DOHH2 (cell line): ENCODE results near the gene SAP30.

ENCODE experiments used
- H3F3A ChIP-seq: fragments of 200-600 bp; sonication (generic), shearing (Covaris generic); 2 replicates; pipeline ENCODE4 v1.6.0; 2016; ENCODE audit warnings: antibody characterized with exemption, mild to moderate bottlenecking; ENCODE audit not compliant: control insufficient read depth, insufficient read depth
- H3K27ac ChIP-seq: fragments of 200-600 bp; sonication (generic); 2 replicates; pipeline ENCODE4 v1.5.1; 2014; ENCODE audit warnings: low read depth, mild to moderate bottlenecking, low read length, moderate library complexity
- H3K27me3 ChIP-seq: fragments of 200-600 bp; sonication (generic); 2 replicates; pipeline ENCODE4 v1.6.1; 2014; ENCODE audit warnings: mild to moderate bottlenecking, low read length, mixed read lengths; ENCODE audit not compliant: control insufficient read depth
- H3K36me3 ChIP-seq: fragments of 200-600 bp; sonication (generic); 2 replicates; pipeline ENCODE4 v1.6.1; 2014; ENCODE audit warnings: mild to moderate bottlenecking, low read length, moderate library complexity, mixed read lengths; ENCODE audit not compliant: control insufficient read depth
- H3K4me1 ChIP-seq: fragments of 200-600 bp; sonication (generic); 2 replicates; pipeline ENCODE4 v1.6.1; 2014; ENCODE audit warnings: mild to moderate bottlenecking, low read length, mixed read lengths; ENCODE audit not compliant: control insufficient read depth
- H3K4me2 ChIP-seq: fragments of 200-600 bp; sonication (generic); 2 replicates; pipeline ENCODE4 v1.6.0; 2014; ENCODE audit warnings: mild to moderate bottlenecking, low read length, moderate library complexity
- H3K4me3 ChIP-seq: fragments of 200-600 bp; sonication (generic); 2 replicates; pipeline ENCODE4 v1.5.1; 2014; ENCODE audit warnings: mild to moderate bottlenecking, low read length, mixed read lengths
- H3K79me2 ChIP-seq: fragments of 200-600 bp; sonication (generic); 2 replicates; pipeline ENCODE4 v1.6.1; 2014; ENCODE audit warnings: mild to moderate bottlenecking, low read length, mixed read lengths; ENCODE audit not compliant: control insufficient read depth
- H3K9me2 ChIP-seq: fragments of 200-600 bp; sonication (generic); replicated peaks from 2 replicates; pipeline ENCODE4 v1.6.1; 2014; ENCODE audit warnings: mild to moderate bottlenecking, low read length, mixed read lengths; ENCODE audit not compliant: control insufficient read depth
- H3K9me3 ChIP-seq: fragments of 200-600 bp; sonication (generic); 2 replicates; pipeline ENCODE4 v1.6.1; 2014; ENCODE audit warnings: antibody characterized with exemption, low read length, mixed read lengths; ENCODE audit not compliant: control insufficient read depth, insufficient read depth
- H4K20me1 ChIP-seq: fragments of 200-600 bp; sonication (generic); 2 replicates; pipeline ENCODE4 v1.6.0; 2014; ENCODE audit warnings: low read depth, mild to moderate bottlenecking, antibody characterized with exemption, low read length, moderate library complexity; ENCODE audit not compliant: control insufficient read depth, insufficient read depth
- CTCF ChIP-seq: fragments of 200-600 bp; sonication (generic); IDR thresholded peaks from one replicate; pipeline ENCODE4 v1.5.1; 2014; ENCODE audit warnings: antibody characterized with exemption, mild to moderate bottlenecking, low read depth, low read length; ENCODE audit not compliant: poor library complexity, severe bottlenecking
- EZH2phosphoT487 ChIP-seq: fragments of 200-600 bp; sonication (generic); IDR thresholded peaks from 2 replicates; pipeline ENCODE4 v1.6.1; 2017; ENCODE audit warnings: borderline replicate concordance, mild to moderate bottlenecking, antibody characterized with exemption, low read length, moderate library complexity, mixed read lengths

SAP30 gene

GRCh38 chr4:173424899-173425805 lies 54.4 kb downstream of the SAP30 start:
- TF ChIP-seq CTCF: no peak
- no peak for TF ChIP-seq EZH2phosphoT487
- Histone ChIP-seq H3K36me3 (no peaks in the 10 kb centered on the region), H3K27ac (no peak overlapping the region)

GRCh38 chr4:173426064-173426463 lies 55.3 kb downstream of the SAP30 start:
- no peaks in the 10 kb centered on the region for H3K36me3 ChIP-seq
- H4K20me1 ChIP-seq: no peaks in the 10 kb centered on the region
- H3K4me3 ChIP-seq: no peak overlapping the region
- TF ChIP-seq EZH2phosphoT487 (no peak), CTCF (no peak)
- no peak overlapping the region for H3K27ac ChIP-seq
- H3K9me2 ChIP-seq: no peaks in the 10 kb centered on the region
- H3F3A ChIP-seq: no peaks in the 10 kb centered on the region
- no peaks in the 10 kb centered on the region for H3K27me3 ChIP-seq
- H3K4me2 ChIP-seq: no peak overlapping the region
- H3K79me2 ChIP-seq: no peaks in the 10 kb centered on the region
- H3K4me1 ChIP-seq: no peaks in the 10 kb centered on the region
- no peaks in the 10 kb centered on the region for H3K9me3 ChIP-seq

More at GRCh38 chr4:173424899-173425805, 54.4 kb downstream of the SAP30 start:
- Histone ChIP-seq H3K4me3 (no peak overlapping the region), H3K4me2 (no peak overlapping the region), H3K27me3 (no peaks in the 10 kb centered on the region), H4K20me1 (no peaks in the 10 kb centered on the region), H3F3A (no peaks in the 10 kb centered on the region), H3K9me3 (no peaks in the 10 kb centered on the region), H3K79me2 (no peaks in the 10 kb centered on the region), H3K4me1 (no peaks in the 10 kb centered on the region), H3K9me2 (no peaks in the 10 kb centered on the region)
